Measurements from ENCODE around the gene GAGE10. TPM values are rescaled to one million over a fixed set of nuclear protein-coding genes. Genes with fewer than 3 reads are reported as not detected.
"Not testable (repeated sequence)": the region's sequence is repeated elsewhere in the genome, so short reads cannot be mapped to it uniquely, and the experiment has no call there.

The GAGE10 gene
- total RNA-seq, 2 experiments from 2014 or later = not detected

GRCh38 chrX:49321737-49322136 lies 18.3 kb downstream of the GAGE10 start, which contains the start of gene GAGE12J:
Gene GAGE12J (plus strand): TSS chrX:49322037. CDS start chrX:49323194, 1,157 bp downstream.
- H3K36me3 Mint-ChIP-seq; ATAC-seq; H3K4me1 Mint-ChIP-seq; CTCF ChIA-PET; H3K9me3 Mint-ChIP-seq (ENCODE audit: low read depth); H3K27me3 Mint-ChIP-seq; H3K27ac Mint-ChIP-seq; H3K4me3 Mint-ChIP-seq; DNase-seq: not testable (repeated sequence)

- H3K4me3 Mint-ChIP-seq; H3K36me3 Mint-ChIP-seq; DNase-seq; H3K9me3 Mint-ChIP-seq (ENCODE audit: low read depth); H3K4me1 Mint-ChIP-seq; H3K27ac Mint-ChIP-seq; CTCF ChIA-PET; H3K27me3 Mint-ChIP-seq; ATAC-seq: not testable (repeated sequence)
Measured at GRCh38 chrX:49322266-49322665, 18.8 kb downstream of the GAGE10 start.

GRCh38 chrX:49323735-49324134 lies 20.3 kb downstream of the GAGE10 start:
- H3K4me1 Mint-ChIP-seq; H3K27me3 Mint-ChIP-seq; DNase-seq; ATAC-seq; H3K4me3 Mint-ChIP-seq; H3K27ac Mint-ChIP-seq; H3K36me3 Mint-ChIP-seq; H3K9me3 Mint-ChIP-seq (ENCODE audit: low read depth); CTCF ChIA-PET: not testable (repeated sequence)

- H3K36me3 Mint-ChIP-seq; H3K4me3 Mint-ChIP-seq; H3K27me3 Mint-ChIP-seq; DNase-seq; CTCF ChIA-PET; H3K9me3 Mint-ChIP-seq (ENCODE audit: low read depth); ATAC-seq; H3K4me1 Mint-ChIP-seq; H3K27ac Mint-ChIP-seq: not testable (repeated sequence)
Measured at GRCh38 chrX:49330421-49330820, 27.0 kb downstream of the GAGE10 start.

GRCh38 chrX:49331282-49331681 lies 27.8 kb downstream of the GAGE10 start, which contains the start of gene GAGE13:
Gene GAGE13 (plus strand): TSS chrX:49331582. CDS start chrX:49332738, 1,156 bp downstream.
- H3K4me3 Mint-ChIP-seq = not testable (repeated sequence)

GRCh38 chrX:49331841-49332240 lies 28.4 kb downstream of the GAGE10 start:
- H3K27ac Mint-ChIP-seq; H3K4me3 Mint-ChIP-seq; DNase-seq; H3K27me3 Mint-ChIP-seq; ATAC-seq; H3K36me3 Mint-ChIP-seq; H3K9me3 Mint-ChIP-seq (ENCODE audit: low read depth); CTCF ChIA-PET; H3K4me1 Mint-ChIP-seq: not testable (repeated sequence)

More at GRCh38 chrX:49331282-49331681, 27.8 kb downstream of the GAGE10 start, which contains the start of gene GAGE13:
- ATAC-seq; DNase-seq; H3K36me3 Mint-ChIP-seq; H3K27ac Mint-ChIP-seq; CTCF ChIA-PET; H3K9me3 Mint-ChIP-seq (ENCODE audit: low read depth); H3K4me1 Mint-ChIP-seq; H3K27me3 Mint-ChIP-seq: not testable (repeated sequence)

GRCh38 chrX:49341449-49341848 lies 38.0 kb downstream of the GAGE10 start:
- H3K4me3 Mint-ChIP-seq; H3K9me3 Mint-ChIP-seq (ENCODE audit: low read depth); CTCF ChIA-PET; ATAC-seq; DNase-seq; H3K27me3 Mint-ChIP-seq; H3K36me3 Mint-ChIP-seq; H3K27ac Mint-ChIP-seq; H3K4me1 Mint-ChIP-seq: not testable (repeated sequence)

- ATAC-seq; H3K27me3 Mint-ChIP-seq; H3K27ac Mint-ChIP-seq; DNase-seq; H3K4me1 Mint-ChIP-seq; H3K9me3 Mint-ChIP-seq (ENCODE audit: low read depth); H3K36me3 Mint-ChIP-seq; H3K4me3 Mint-ChIP-seq; CTCF ChIA-PET: not testable (repeated sequence)
Measured at GRCh38 chrX:49344496-49345175, 41.2 kb downstream of the GAGE10 start.

- ATAC-seq; H3K36me3 Mint-ChIP-seq; H3K4me1 Mint-ChIP-seq; H3K4me3 Mint-ChIP-seq; H3K27ac Mint-ChIP-seq; DNase-seq; H3K9me3 Mint-ChIP-seq (ENCODE audit: low read depth); CTCF ChIA-PET; H3K27me3 Mint-ChIP-seq: not testable (repeated sequence)
Measured at GRCh38 chrX:49345402-49345801, 42.0 kb downstream of the GAGE10 start.

GRCh38 chrX:49346150-49346549 lies 42.7 kb downstream of the GAGE10 start:
- H3K27ac Mint-ChIP-seq; H3K27me3 Mint-ChIP-seq; ATAC-seq; H3K4me3 Mint-ChIP-seq; DNase-seq; H3K4me1 Mint-ChIP-seq; H3K9me3 Mint-ChIP-seq (ENCODE audit: low read depth); H3K36me3 Mint-ChIP-seq; CTCF ChIA-PET: not testable (repeated sequence)

Other genes with a start within 250 kb of the GAGE10 start
- 1 to 10 TPM; 6.9 to 7.9 TPM for gene CCDC120, start 244.6 kb upstream of the GAGE10 start, total RNA-seq
- gene PRAF2, start 229.6 kb upstream of the GAGE10 start, total RNA-seq = 10 to 100 TPM; 21.4 to 21.6 TPM
- gene WDR45, start 223.8 kb upstream of the GAGE10 start, total RNA-seq = 10 to 100 TPM; 34.8 to 50.5 TPM
- 10 to 100 TPM; 25.7 to 29.6 TPM for gene GPKOW, start 179.9 kb upstream of the GAGE10 start, total RNA-seq
- gene MAGIX, start 140.9 kb upstream of the GAGE10 start, total RNA-seq = 1 to 10 TPM; 1.1 to 2.0 TPM
- 10 to 100 TPM; 21.9 to 44.7 TPM for gene PLP2, start 131.7 kb upstream of the GAGE10 start, total RNA-seq
- 10 to 100 TPM; 21.1 to 24.7 TPM for gene PRICKLE3, start 117.3 kb upstream of the GAGE10 start, total RNA-seq
- gene SYP, start 103.5 kb upstream of the GAGE10 start, total RNA-seq = 1 to 10 TPM; 1.9 to 3.9 TPM
- 1 to 10 TPM in 1 of 2 experiments, under 1 TPM in 1; 0.19 to 1.3 TPM for gene CACNA1F, start 70.3 kb upstream of the GAGE10 start, total RNA-seq
- 10 to 100 TPM; 24.6 to 29.9 TPM for gene CCDC22, start 68.2 kb upstream of the GAGE10 start, total RNA-seq
- gene FOXP3, start 38.9 kb upstream of the GAGE10 start, total RNA-seq = 10 to 100 TPM; 26.8 to 82.1 TPM
- 10 to 100 TPM; 13.9 to 14.4 TPM for gene PPP1R3F, start 33.9 kb upstream of the GAGE10 start, total RNA-seq
- not detected for gene GAGE12J, start 18.4 kb downstream of the GAGE10 start, total RNA-seq
- gene GAGE13, start 27.9 kb downstream of the GAGE10 start, total RNA-seq = not detected
- gene GAGE12C, start 228.5 kb downstream of the GAGE10 start, total RNA-seq = not detected
- gene GAGE12D, start 238.1 kb downstream of the GAGE10 start, total RNA-seq = not detected
- gene GAGE12E, start 247.6 kb downstream of the GAGE10 start, total RNA-seq = not detected

Data from activated CD8-positive, alpha-beta memory T cell treated with anti-CD3 and anti-CD28 coated beads, Interleukin-2, amount 10 ng/mL, durations not matched to agents 7 days and 5 days (primary cell).